Fibroblast of skin of abdomen (primary cell): ENCODE results near the gene CSTB.

ENCODE experiments used
- DNase-seq: peaks from one replicate; pipeline ENCODE4 v3.0.0-alpha.2; 2013

Gene CSTB

DNA sequence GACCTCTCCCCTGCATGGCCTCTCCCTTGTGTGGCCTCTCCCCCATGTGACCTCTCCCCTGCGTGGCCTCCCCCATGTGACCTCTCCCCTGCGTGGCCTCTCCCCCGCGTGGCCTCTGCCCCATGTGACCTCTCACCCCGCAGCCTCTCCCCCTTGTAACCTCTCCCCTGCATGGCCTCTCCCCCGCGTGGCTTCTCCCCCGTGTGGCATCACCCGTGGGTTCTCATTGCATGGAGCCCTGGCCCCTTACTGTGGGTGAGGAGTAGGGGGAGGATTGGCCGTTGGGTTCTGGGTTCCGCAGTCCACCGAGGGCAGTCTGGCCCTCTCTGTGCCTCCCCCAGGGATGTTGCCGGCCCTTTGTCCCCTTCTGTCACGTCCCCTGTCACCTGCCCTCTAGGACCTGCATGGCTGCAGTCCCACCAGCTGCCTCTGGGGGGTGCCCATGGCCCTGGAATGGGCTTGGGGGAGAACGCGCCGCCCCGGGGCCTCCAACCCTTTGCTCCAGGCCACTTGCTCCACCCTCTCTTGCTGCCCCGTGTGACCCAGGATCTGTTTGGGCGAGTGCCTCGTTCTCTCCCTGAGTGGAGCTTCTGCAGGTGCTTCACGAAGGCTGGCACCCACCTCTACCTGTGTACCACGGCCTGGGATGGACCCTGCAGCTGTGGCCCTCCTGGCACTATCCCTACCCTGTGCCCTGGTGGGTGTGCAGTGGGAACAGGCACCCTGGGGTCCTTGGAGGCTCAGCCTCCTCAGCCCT is 34.6 kb upstream of the CSTB start:
- DNase-seq = peak; percentile 50

DNA sequence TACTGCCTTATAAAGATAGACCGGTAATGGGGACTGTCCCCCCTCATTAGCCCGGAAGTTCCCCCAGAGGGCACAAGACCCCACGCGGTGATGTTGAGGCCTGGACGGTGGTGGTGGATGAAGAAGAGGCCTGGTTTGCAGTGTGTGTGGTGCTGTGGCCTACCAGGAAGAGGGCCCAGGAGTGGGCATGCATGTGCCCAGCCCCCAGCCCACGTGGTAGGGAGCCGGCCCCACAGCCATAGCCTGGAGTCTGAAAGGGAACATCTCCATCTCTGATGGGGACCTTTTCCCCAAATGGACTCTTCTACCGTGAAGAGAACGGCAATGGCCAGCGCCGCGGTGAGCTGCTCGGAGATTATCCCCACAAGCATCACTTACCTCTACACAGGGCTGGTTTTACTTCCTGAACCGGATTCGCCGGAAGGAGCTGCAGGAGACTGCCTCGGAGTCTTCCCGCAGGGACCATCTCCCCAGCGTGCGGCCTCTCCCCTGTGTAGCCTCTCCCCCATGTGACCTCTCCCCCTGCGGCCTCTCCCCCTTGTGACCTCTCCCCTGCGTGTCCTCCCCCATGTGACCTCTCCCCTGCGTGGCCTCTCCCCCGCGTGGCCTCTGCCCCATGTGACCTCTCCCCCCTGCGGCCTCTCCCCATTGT is 33.9 kb upstream of the CSTB start:
- DNase-seq = no peak

DNA sequence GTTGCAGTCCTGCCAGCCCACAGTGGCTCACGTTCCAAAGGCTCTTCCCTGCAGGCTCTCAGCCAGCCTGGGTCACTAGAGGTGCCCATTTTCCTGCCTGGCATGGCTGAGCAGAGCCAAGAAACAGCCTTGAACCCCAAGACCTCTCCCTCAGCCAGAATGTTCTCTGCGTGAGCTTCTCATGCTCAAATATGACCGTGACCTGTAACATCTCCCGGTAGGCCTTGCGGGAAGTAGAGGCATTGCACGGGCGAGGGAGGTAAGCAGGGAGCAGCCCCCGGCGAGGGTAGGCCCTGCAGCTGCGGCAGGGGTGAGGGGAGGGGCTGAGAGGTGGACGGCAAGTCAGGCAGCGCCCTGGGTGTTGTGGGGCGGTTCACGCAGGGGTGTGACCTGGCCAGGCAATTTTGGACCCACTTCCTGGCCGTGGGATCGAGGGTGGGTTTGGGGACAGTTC is 33.3 kb upstream of the CSTB start:
- no peak for DNase-seq

DNA sequence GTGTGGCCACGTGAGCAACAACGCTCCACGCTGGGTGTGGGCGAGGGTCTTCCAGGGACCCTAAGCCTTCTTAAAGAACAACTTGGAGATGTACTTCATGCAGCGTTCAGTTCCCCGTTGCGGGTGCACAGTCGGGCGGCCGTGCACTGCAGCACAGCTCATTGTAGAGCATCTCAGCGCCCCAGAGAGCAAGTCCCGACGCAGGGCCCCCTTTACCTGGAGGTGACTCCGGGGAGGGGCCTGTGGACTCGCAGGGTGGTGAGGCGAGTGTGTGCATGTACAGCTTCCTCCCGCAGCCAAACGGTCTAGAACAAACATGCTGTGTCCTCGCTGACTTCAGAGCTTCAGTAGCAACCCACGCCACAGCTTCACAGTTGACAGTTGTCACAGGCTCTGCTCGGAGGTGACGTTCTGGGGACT is 32.7 kb upstream of the CSTB start:
- DNase-seq = no peak

DNA sequence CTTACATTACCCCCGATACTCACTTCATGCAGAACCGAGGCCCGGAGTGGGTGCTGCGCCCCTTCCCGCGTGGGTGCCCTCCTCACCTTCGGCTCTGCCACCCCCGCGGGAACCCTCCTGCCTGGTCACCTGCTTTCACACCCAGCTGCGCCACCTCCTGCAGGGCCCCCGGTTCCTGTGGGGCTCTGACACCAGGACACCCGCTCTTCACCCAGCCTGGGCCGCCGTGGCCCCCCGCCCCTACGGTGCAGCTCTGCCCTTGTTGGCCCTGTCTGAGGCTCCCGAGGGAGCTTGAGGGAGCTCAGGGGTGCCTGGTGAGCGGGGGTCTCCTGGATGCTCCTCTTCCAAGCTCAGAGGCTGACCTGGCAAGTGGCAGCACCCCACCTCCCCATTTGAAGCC is 32.3 kb upstream of the CSTB start:
- DNase-seq = no peak

DNA sequence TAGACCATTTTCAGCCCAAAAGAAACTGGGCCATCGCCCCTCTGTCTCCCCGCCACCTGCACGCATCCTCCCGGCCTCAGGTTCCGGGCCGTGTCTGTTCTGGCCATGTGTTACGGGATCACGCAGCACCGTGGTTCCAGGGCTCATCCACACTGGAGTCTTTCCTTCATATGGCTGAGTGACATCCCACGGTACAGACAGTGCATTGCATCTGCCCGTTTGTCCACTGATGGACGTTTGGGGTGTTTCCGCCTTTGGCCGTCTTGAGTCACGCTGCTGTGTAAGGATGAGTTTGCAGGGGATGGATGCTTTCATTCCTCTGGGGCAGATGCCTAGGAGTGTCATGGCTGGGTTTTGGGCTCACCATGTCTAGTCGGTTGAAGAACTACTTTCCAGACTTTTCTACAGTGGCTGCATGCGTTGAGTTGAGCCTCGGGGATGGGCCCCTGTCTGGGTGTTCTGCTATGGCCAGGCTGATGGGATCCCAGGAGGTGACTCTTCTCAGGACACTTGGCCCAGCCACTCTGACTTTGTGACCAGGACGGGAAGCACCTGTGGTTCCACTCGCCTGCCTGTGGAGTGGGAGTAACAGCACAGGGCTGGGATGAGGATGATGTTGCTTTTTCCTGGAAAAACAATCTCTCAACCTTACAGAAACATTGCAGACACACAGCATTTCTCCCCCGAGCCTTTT is 30.1 kb upstream of the CSTB start:
- no peak for DNase-seq

DNA sequence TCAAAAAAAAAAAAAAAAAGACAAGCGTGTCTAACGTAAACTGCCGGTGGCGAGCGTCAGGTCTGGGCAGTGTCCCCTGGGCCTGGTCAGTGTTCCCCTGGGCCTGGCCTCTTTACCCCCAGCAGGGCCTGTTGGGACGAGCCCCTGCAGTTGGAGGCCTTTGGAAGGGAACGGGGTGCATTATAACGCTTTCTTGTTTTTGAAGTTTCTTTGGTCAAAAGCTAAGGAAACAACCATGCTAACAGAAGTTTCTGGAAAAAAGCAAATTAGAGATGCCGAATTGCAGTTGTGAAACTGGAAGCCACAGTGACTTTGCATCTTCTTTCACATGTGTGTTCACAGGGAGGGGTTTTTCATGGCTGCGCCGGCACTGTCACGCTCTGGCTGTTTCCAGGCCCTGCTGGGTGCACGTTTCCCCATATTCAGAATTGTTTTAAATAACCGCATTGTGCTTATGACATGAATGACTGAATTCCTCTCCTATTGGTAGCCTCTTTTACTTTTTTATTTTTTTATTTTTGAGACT is 29.2 kb upstream of the CSTB start:
- DNase-seq = no peak

DNA sequence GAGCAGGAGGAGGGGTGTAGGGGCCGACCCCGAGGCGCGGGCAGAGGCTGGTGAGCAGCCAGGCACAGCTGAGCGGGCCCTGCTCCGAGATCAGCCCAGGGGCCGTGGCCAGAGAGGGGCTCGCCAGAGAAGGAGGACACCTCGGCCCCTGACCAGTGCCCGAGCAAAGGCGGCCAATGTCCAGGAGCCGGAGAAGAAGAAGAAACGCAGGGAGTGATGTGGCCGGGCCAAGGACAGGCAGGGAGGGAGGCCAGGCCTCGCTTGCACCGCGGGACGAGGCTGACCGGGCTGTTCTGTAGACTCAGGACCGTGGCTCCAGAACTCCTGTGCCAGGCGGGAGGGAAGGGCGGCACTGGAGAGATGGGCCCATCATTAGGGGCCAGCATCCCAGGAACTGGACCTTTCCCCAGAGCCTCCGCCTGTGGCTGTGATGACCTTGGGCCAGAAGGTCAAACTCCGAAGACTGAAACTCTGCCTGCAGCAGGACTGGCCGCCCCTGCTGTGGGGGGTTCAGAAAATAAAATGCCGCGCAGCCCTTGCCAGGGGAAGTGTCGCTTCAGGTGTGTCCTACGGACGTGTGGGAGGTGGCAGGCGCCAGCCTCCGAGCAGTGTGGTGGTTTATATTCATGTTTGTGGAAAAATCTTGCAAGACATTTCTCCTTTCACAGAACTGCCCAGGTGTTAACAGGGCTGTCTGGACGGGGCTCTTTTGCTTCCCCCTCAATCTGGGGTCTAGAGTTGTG is 27.6 kb upstream of the CSTB start:
- no peak for DNase-seq

DNA sequence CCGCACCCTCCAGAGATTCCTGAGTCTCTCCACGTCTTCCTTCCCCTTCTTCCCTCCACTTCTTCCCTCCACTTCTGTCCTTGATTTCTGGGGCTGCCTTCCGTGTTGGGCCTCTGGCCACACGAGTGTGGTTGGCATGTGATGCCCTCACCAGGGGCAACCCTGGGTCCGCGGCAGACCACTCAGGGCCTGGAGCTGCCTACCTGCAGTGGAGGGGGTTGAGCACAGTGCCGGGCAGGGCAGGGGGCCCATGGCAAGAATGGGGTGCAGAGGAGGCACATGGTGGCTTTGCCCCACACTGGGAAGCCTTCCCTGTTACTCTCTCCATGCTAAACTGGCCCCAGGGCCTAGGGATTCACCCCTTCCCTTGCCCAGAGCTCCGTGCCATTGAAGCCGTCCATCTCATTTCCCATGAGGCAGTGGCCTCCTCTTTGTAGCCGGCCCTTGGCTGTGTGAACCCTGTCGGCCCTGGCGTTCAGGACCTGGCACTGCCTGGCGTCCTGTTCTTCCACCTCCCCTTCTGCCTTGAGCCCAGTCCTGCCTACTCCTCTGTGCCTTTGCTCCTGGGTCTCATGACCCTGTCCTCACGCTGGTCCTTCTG is 26.7 kb upstream of the CSTB start:
- DNase-seq = no peak

DNA sequence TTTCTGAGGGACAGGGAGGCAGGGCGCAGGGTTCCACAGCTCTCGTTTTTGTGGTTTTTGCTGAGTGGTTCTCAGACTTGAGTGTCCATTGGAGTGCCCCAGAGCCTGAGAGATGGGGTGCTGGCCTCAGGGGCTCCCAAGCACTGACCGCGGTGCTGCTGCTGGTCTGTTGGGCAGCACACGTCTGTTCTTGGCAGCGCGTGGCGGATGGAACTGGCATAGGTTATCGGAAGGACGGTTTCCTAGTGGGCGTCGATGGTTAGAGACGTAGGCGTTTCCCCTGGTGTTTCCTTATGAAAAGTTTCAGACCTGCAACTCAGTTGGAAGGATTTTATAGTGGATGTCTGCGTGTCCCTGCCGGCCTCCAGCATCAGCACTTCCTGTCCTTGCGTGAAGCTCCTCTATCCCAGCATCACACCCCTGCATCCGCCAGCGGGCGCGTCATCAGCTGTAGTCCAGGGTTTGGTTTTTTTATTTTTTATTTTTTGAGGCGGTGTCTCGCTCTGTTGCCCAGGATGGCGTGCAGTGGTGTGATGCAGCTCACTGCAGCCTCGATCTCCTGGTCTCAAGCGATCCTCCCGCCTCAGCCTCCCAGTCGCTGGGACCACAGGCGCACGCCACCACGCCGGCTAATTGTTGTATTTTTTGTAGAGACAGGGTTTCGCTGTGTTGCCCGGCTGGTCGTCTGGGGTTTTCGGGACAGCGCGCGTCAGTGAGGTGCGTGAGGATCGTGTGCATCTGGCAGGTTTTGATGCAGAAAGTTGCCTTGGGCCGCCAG is 25.1 kb upstream of the CSTB start:
- no peak for DNase-seq

DNA sequence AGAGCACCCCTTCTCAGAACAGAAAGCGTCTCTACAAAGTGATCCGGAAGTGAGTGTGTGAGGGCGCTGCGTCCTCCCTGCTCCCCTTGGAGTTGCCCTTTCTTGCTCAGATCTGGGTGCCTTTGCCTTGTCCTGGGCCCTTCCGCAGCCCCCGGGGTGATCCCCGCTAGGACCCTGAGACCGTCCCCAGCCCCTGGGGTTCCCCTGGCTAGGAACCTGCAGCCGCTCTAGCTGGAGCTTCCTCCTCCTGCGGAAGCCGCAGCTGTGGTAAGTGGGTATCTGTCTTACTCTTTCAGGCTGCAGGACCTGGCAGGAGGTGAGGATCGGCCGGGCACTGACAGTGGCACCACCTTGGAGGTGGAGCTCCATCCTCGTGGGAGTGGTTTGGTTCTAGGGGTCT is 24.5 kb upstream of the CSTB start:
- DNase-seq = no peak

DNA sequence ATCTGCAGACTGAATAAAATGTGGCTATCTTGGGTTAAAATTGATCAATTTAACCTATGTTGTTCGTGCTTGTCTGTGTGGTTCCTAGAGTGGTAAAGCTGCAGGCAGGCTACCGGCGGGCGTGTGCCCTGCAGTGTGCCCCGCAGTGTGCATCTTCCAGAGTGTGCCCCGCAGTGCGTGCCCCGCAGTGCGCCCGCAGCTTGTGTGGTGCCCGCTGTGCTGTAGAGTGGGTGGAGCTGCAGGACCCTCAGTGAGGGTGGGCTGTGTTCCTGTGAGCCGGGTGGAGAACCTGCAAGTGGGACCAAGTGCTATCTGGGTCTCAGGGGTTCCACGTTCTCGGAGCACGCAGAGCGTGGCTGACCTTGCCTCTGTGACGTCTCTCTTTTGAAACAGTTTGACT is 24.0 kb upstream of the CSTB start:
- DNase-seq = no peak

DNA sequence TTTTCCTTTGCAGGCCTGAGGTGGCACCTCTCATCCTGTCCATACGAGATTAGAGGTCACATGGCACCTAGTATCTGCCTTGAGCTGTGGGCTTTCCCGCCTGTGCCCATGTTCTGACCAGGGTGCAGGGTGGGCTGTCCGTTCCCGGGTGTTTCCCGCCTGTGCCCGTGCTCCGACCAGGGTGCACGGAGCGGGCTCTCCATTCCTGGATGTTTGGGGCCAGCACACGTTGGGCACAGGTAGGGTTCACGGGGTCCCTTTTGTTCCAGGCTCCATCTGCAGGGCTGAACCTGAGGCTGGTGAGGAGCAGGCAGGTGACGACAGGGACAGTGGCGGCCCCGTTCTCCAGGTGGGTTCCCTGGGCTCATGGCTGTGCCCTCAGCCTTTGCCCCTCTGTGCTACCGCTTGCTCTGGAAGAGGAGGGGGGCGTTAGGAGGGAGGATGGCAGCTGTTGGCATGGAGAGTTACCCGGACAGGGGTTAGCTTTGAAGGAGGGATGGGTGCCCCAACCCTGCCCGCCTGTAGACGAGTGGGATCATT is 23.3 kb upstream of the CSTB start:
- no peak for DNase-seq

DNA sequence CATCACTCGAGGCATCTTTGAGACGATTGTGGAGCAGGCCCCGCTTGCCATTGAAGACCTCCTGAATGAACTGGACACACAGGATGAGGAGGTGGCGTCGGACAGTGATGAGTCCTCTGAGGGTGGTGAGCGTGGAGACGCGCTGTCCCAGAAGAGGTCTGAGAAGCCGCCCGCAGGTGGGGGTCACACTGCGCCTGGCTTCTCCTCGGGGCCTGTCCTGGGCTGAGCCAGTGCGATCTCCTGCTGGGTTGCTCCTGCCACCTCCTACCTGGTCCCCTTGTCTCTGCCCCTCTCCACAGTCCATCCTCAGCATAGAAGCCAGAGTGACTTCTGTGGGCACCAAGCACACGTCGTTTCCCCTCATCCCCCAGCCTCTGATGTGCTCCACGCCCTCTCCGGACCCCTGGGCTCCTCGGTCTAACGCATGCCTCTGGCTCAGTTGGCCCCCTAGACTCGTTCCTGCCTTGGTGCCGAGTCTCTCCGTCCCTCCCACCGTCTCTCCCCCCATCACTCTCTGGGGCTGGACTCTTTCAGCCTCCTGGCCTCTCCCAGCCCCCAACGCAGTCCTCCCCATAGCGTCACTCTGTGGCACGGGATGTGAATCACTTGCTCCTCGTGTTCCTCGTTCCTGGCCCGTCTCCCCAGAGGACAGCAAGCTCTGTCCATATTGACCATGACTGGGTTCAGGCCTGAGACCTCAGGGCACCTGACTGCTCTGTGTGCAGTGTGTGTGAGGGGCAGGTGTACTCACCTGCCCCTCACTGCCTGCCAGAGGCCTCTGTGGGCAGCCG is 22.0 kb upstream of the CSTB start:
- DNase-seq = no peak

DNA sequence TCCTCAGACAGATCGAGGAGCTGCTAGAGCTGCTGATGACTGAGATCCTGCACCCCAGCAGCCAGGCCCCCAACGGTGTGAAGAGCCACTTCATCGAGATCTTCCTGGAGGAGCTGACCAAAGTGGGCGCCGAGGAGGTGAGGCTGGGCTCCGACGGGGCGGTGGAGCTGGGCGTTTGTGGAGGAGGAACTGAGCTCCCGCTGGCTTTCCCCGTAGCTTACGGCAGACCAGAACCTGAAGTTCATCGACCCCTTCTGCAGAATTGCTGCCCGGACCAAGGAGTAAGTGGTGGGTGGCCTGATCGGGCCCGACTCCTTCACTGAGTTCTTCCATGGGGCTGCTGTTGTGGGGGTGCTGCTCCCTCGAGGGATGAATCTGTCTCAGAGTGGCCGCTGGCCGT is 21.3 kb upstream of the CSTB start:
- no peak for DNase-seq

DNA sequence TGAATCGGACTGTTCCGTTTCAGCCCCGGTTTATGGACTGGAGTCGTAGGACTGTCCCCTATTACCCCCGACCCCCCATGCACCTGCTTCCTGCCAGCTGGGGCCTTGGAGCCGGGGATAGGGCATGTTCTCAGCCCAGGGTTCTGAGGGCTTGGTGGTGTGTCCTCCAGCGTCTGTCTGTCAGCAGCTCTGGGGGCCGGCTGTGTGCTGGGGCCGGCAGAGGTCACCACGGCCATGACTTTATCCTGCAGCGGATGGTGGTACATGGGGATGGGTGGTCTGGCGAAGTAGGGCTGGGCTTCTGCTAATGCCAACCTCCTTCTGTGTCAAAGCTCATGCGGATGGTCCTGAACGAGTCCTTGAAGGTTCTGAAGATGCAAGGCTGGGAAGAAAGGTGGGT is 18.7 kb upstream of the CSTB start:
- DNase-seq = no peak

DNA sequence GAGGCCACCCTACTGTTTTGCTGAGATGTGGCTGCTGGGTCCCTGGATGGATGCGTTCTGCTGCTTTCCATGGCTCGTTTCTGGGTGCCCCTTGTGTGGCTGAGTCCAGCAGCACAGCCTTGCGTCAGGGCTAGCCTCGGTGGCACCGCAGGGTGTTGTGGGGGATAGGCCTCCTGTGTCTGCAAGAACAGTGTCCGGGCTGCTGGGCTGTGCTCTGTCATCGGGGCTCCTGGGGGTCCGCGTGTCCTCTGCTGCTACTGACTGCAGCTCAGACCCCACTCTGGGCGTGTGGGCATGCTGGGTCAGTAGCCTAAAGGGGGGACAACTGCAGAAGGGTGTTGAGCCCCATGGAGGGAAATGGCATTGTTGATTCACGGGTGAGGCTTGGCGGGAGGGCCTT is 18.2 kb upstream of the CSTB start:
- DNase-seq = no peak

DNA sequence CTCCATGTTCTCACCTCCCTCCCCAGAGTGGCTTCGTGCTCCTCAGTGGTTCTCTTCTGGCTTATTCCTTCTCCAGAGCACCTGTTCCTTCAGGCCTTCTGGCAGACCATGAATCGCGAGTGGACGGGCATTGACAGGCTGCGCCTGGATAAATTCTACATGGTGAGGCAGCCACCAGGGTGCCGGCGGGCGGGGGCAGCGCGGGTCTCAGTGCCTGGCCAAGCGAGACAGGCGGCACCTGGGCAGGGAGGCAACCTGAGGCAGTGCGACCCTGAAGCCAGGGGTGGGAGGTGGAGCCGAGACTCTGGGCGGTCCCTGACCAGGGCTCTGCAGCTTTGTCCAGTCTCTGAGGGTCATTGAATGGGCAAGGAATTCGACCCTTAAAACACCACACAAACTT is 17.1 kb upstream of the CSTB start:
- DNase-seq = no peak

DNA sequence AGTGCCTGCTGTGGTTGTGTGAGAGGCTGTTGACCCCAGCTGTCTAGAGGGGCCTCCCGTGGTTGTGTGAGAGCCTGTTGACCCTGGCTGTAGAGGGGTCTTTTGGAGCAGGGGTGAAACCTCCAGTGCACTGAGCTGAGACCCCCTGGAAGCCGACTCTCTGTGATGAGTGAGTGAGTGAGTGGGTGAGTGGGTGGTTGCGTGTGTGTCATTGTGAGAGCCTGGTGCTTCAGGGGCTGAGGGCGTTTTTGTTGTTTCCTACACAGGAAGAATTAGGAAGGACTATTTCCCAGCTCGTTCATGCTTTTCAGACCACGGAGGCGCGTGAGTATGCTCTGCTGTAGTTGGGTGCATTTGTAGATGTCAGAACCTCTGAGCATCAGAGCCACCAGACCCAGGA is 16.3 kb upstream of the CSTB start:
- no peak for DNase-seq

DNA sequence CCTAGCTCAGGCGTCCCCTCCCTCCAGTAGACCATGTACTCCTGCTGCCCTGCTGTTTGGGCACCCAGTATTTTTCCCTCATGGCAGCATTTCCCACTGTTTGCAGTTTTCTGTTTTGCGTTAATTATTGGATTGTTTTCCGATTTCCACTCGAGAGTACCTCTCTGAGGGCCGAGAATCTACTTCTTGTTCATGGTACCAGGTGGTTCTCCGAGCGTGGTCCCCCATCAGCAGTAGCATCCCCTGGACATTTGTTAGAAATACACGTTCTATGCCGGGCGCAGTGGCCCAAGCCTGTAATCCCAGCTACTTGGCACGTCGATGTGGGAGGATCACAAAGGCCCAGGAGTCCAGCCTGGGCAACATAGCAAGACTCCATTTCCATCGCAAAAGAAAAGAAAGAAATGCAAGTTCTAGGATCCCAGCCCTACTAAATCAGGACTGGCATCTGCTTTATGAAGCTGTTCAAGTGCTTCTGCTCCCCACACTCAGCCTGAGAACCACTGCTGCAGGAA is 14.0 kb upstream of the CSTB start:
- DNase-seq = no peak
